Peyer's patch (tissue), 4 donors: ENCODE data around the gene DOCK8. TPM values are rescaled to one million over a fixed set of nuclear protein-coding genes. Genes with fewer than 3 reads are reported as not detected.

Experiments used
- DNase-seq, 3 donors: peaks; one replicate each; pipeline ENCODE4 v3.0.0-alpha.2; 2017 to 2019
- H3K27ac ChIP-seq, 4 donors: fragments of 200-600 bp; sonication (generic); one replicate each; pipeline ENCODE4 v1.5.1; 2016 to 2019
- H3K27me3 ChIP-seq, 2 donors: fragments of 200-600 bp; sonication (generic); one replicate each; pipeline ENCODE4 v1.5.1; 2019
- H3K36me3 ChIP-seq, 3 donors: fragments of 200-600 bp; sonication (generic); one replicate each; pipeline ENCODE4 v1.5.1; 2016 to 2019
- H3K4me1 ChIP-seq, 4 donors: fragments of 200-600 bp; sonication (generic); one replicate each; pipeline ENCODE4 v1.5.1; 2016 to 2019
- H3K4me3 ChIP-seq, 4 donors: fragments of 200-600 bp; sonication (generic); 1 replicate in 3 of 4; 2 replicates in 1 of 4; pipeline ENCODE4 v1.5.1; 2016 to 2019; ENCODE audit warnings: mild to moderate bottlenecking in 1 of 4
- H3K9me3 ChIP-seq, 4 donors: fragments of 200-600 bp; sonication (generic); one replicate each; pipeline ENCODE4 v1.5.1; 2016 to 2019; ENCODE audit warnings: mild to moderate bottlenecking in 1 of 4
- POLR2A ChIP-seq, 2 donors: fragments of 450-650 bp; IDR thresholded peaks; one replicate each; pipeline ENCODE4 v1.5.1; 2017; ENCODE audit warnings: antibody characterized with exemption in 2 of 2, mild to moderate bottlenecking in 2 of 2, moderate library complexity in 2 of 2
- total RNA-seq, 4 donors: library from RNA; depleted of rRNA; stranded (reverse); fragments of >200 nt; gene quantifications; one replicate each; pipeline ENCODE4 v1.1.0, GENCODE V29; 2016
- TF ChIP-seq, protein P1 (sequence below), 6 experiments: fragments of 450-650 bp in 4 of 6; fragments of 200-600 bp in 2 of 6; sonication (generic) in 1 of 6; IDR thresholded peaks; one replicate each; pipeline ENCODE4 v1.5.1; 2017 to 2019; ENCODE audit warnings: antibody characterized with exemption in 6 of 6, mild to moderate bottlenecking in 3 of 6, moderate library complexity in 1 of 6

The DOCK8 gene
- total RNA-seq, 4 donors from 2014 or later = 14.4 to 119 (median 19.9) TPM

DNA sequence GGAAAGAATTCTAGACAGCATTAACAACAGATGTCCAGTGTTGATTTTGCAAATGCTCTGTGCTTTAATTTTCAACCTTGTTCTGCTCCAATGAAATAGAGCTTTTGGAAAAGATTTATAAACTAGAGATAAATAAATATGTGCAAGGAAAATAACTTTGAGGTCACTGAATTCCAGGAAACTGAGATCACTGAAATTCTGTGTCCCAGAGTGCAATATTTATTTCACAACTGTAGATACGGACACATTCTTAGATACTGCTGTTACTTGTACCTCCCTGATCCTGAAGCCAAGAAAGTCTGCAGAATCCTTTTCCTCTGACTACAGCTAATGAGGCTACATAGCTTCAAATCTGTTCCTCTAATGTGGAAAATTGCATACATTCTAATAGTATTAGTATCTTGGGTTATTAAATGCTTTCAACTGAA, 222.9 kb downstream of the DOCK8 start:
- Histone ChIP-seq H3K36me3 (peaks cover 0 to 13% (median 0%) of the 10 kb centered on the region in 3 donors), H3K27ac (peak overlapping the region in 2 of 4 donors; percentile 43 to 64), H3K4me1 (no peaks in the 10 kb centered on the region), H3K27me3 (no peaks in the 10 kb centered on the region), H3K9me3 (no peaks in the 10 kb centered on the region), H3K4me3 (no peak overlapping the region)
- DNase-seq = no peak
- TF ChIP-seq, protein P1, sequence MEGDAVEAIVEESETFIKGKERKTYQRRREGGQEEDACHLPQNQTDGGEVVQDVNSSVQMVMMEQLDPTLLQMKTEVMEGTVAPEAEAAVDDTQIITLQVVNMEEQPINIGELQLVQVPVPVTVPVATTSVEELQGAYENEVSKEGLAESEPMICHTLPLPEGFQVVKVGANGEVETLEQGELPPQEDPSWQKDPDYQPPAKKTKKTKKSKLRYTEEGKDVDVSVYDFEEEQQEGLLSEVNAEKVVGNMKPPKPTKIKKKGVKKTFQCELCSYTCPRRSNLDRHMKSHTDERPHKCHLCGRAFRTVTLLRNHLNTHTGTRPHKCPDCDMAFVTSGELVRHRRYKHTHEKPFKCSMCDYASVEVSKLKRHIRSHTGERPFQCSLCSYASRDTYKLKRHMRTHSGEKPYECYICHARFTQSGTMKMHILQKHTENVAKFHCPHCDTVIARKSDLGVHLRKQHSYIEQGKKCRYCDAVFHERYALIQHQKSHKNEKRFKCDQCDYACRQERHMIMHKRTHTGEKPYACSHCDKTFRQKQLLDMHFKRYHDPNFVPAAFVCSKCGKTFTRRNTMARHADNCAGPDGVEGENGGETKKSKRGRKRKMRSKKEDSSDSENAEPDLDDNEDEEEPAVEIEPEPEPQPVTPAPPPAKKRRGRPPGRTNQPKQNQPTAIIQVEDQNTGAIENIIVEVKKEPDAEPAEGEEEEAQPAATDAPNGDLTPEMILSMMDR (IDR thresholded peaks at IDR 0.05) = no peak
- no peak for TF ChIP-seq POLR2A (IDR thresholded peaks at IDR 0.05)

- Histone ChIP-seq H3K27ac (peak overlapping the region in 3 of 4 donors; percentile 1 to 59 (median 43)), H3K36me3 (peaks cover 0 to 16% (median 0%) of the 10 kb centered on the region in 3 donors), H3K27me3 (no peaks in the 10 kb centered on the region), H3K4me1 (no peaks in the 10 kb centered on the region), H3K4me3 (no peak overlapping the region), H3K9me3 (no peaks in the 10 kb centered on the region)
- no peak for DNase-seq
- no peak for TF ChIP-seq POLR2A (IDR thresholded peaks at IDR 0.05)
- TF ChIP-seq, protein P1 (IDR thresholded peaks at IDR 0.05) = no peak
These were observed 223.4 kb downstream of the DOCK8 start for GRCh38 chr9:438066-438465.

DNA sequence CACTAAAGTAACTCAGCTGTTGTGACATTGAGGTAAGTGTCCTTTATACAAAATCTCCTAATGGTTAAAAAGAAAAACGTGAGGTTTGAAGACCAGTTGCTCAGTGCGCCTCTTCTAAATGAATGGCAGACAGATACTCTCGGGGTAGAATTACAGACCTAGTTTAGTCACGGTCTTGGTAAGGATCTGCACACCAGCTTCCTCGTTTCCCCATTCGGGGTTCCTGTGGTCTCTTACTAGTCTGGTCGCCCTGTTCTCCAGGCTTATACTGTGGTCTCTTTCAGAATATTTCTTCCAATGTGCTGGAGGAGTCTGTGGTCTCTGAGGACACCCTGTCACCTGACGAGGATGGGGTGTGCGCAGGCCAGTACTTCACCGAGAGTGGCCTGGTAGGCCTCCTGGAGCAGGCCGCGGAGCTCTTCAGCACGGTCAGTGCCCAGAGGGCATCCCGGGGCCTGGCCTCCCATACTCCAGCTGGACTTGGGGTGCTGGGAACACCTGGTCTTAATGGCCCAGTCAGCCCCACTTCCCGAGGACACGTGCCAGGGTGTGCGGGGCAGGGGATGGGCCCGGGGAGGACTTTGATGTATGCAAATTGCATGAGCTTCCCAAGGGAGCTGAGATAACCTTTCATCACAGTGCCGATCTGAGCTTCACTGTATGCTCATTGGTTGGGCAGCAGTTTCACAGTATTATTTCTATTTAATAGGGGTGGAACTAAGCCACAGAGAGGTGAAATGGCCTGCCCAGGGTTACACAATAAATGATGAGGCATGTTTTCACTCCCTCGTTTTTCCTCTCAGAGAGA, 224.5 kb downstream of the DOCK8 start:
- Histone ChIP-seq H3K4me1 (no peaks in the 10 kb centered on the region), H3K27ac (peak overlapping the region in 2 of 4 donors; percentile 16 to 34), H3K36me3 (peaks cover 0 to 25% (median 0%) of the 10 kb centered on the region in 3 donors), H3K9me3 (no peaks in the 10 kb centered on the region), H3K4me3 (no peak overlapping the region), H3K27me3 (no peaks in the 10 kb centered on the region)
- DNase-seq = peak in 1 of 3 donors; percentile 56
- TF ChIP-seq, protein P1 (IDR thresholded peaks at IDR 0.05) = no peak
- TF ChIP-seq POLR2A (IDR thresholded peaks at IDR 0.05) = no peak

DNA sequence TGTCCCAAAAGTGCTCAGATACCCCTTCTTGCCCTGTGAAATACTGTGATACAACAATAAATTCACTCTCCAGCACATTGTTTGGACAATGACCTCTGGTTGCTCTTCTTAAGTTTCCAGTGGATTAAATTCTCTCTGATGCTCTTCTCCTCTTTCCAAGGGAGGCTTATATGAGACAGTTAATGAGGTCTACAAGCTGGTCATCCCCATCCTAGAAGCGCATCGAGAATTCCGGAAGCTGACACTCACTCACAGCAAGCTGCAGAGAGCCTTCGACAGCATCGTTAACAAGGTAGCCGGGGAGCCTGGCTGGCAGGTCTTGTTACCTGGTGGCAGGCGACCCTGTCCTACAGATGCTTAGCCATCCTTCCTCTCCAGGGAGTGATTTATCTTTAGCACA, 226.5 kb downstream of the DOCK8 start:
- H3K27me3 ChIP-seq = no peaks in the 10 kb centered on the region
- H3K9me3 ChIP-seq = no peaks in the 10 kb centered on the region
- peaks cover 0 to 25% (median 0%) of the 10 kb centered on the region in 3 donors for H3K36me3 ChIP-seq
- no peak for TF ChIP-seq POLR2A (IDR thresholded peaks at IDR 0.05)
- TF ChIP-seq, protein P1 (IDR thresholded peaks at IDR 0.05) = no peak
- H3K4me1 ChIP-seq = no peaks in the 10 kb centered on the region
- no peak overlapping the region for H3K4me3 ChIP-seq
- no peak for DNase-seq
- H3K27ac ChIP-seq = no peak overlapping the region

- no peak for DNase-seq
- H3K27ac ChIP-seq = no peak overlapping the region
- H3K27me3 ChIP-seq = no peaks in the 10 kb centered on the region
- H3K36me3 ChIP-seq = peaks cover 0 to 28% (median 0%) of the 10 kb centered on the region in 3 donors
- H3K4me3 ChIP-seq = no peak overlapping the region
- H3K9me3 ChIP-seq = no peaks in the 10 kb centered on the region
- H3K4me1 ChIP-seq = no peaks in the 10 kb centered on the region
- TF ChIP-seq, protein P1 (IDR thresholded peaks at IDR 0.05) = no peak
- TF ChIP-seq POLR2A (IDR thresholded peaks at IDR 0.05) = no peak
These were observed 229.9 kb downstream of the DOCK8 start for GRCh38 chr9:444528-444927.
